ENCODE data around the gene COL5A2.
A peak's percentile ranks its signal among the peaks of the same experiment; 100 is the strongest.

Gene COL5A2

GRCh38 chr2:189181706-189182105 lies 2.1 kb upstream of the COL5A2 start:
- H3K27me3 ChIP-seq (ENCODE audit: control insufficient read depth, insufficient read depth, low read length, poor library complexity, severe bottlenecking): no peaks in the 10 kb centered on the region
- H3K36me3 ChIP-seq (ENCODE audit: control insufficient read depth, insufficient read depth, low read length): no peaks in the 10 kb centered on the region
- no peak overlapping the region for H3K4me3 ChIP-seq (ENCODE audit: insufficient read depth, low read depth, low read length)
- H3K9me3 ChIP-seq (ENCODE audit: control insufficient read depth, low read length): no peaks in the 10 kb centered on the region
- H3K4me1 ChIP-seq (ENCODE audit: control insufficient read depth, insufficient read depth, low read length): peaks cover 11% of the 10 kb centered on the region
- no peak overlapping the region for H3K27ac ChIP-seq (ENCODE audit: insufficient read depth, low read depth, low read length, poor library complexity, severe bottlenecking)

- peak overlapping the region; percentile 45 for H3K4me3 ChIP-seq (ENCODE audit: insufficient read depth, low read depth, low read length)
- H3K27ac ChIP-seq (ENCODE audit: insufficient read depth, low read depth, low read length, poor library complexity, severe bottlenecking): peak overlapping the region; percentile 62
- H3K9me3 ChIP-seq (ENCODE audit: control insufficient read depth, low read length): no peaks in the 10 kb centered on the region
- no peaks in the 10 kb centered on the region for H3K27me3 ChIP-seq (ENCODE audit: control insufficient read depth, insufficient read depth, low read length, poor library complexity, severe bottlenecking)
- 10 to 14% methylated on average over 14 of the region's 14 CpGs for WGBS, 2 experiments
- H3K36me3 ChIP-seq (ENCODE audit: control insufficient read depth, insufficient read depth, low read length): no peaks in the 10 kb centered on the region
- peaks cover 11% of the 10 kb centered on the region for H3K4me1 ChIP-seq (ENCODE audit: control insufficient read depth, insufficient read depth, low read length)
Measured at GRCh38 chr2:189178726-189179569, 613 bp downstream of the COL5A2 start.

GRCh38 chr2:189178054-189178453 lies 1.5 kb downstream of the COL5A2 start:
- H3K27ac ChIP-seq (ENCODE audit: insufficient read depth, low read depth, low read length, poor library complexity, severe bottlenecking): no peak overlapping the region
- H3K36me3 ChIP-seq (ENCODE audit: control insufficient read depth, insufficient read depth, low read length): no peaks in the 10 kb centered on the region
- no peaks in the 10 kb centered on the region for H3K9me3 ChIP-seq (ENCODE audit: control insufficient read depth, low read length)
- no peaks in the 10 kb centered on the region for H3K27me3 ChIP-seq (ENCODE audit: control insufficient read depth, insufficient read depth, low read length, poor library complexity, severe bottlenecking)
- H3K4me3 ChIP-seq (ENCODE audit: insufficient read depth, low read depth, low read length): peak overlapping the region; percentile 45
- 0 to 50% methylated on average over 1 to 2 of the region's 2 CpGs for WGBS, 2 experiments
- peaks cover 11% of the 10 kb centered on the region for H3K4me1 ChIP-seq (ENCODE audit: control insufficient read depth, insufficient read depth, low read length)

- H3K9me3 ChIP-seq (ENCODE audit: control insufficient read depth, low read length): no peaks in the 10 kb centered on the region
- no peak overlapping the region for H3K4me3 ChIP-seq (ENCODE audit: insufficient read depth, low read depth, low read length)
- no peaks in the 10 kb centered on the region for H3K36me3 ChIP-seq (ENCODE audit: control insufficient read depth, insufficient read depth, low read length)
- H3K4me1 ChIP-seq (ENCODE audit: control insufficient read depth, insufficient read depth, low read length): peaks cover 11% of the 10 kb centered on the region
- WGBS, 2 experiments: no CpG with 5 or more reads among the region's 4 CpGs
- no peaks in the 10 kb centered on the region for H3K27me3 ChIP-seq (ENCODE audit: control insufficient read depth, insufficient read depth, low read length, poor library complexity, severe bottlenecking)
- H3K27ac ChIP-seq (ENCODE audit: insufficient read depth, low read depth, low read length, poor library complexity, severe bottlenecking): no peak overlapping the region
Measured at GRCh38 chr2:189177251-189177840, 2.2 kb downstream of the COL5A2 start.

- H3K27me3 ChIP-seq (ENCODE audit: control insufficient read depth, insufficient read depth, low read length, poor library complexity, severe bottlenecking): no peaks in the 10 kb centered on the region
- no peak overlapping the region for H3K4me3 ChIP-seq (ENCODE audit: insufficient read depth, low read depth, low read length)
- peaks cover 14% of the 10 kb centered on the region for H3K4me1 ChIP-seq (ENCODE audit: control insufficient read depth, insufficient read depth, low read length)
- no peaks in the 10 kb centered on the region for H3K36me3 ChIP-seq (ENCODE audit: control insufficient read depth, insufficient read depth, low read length)
- 93 to 98% methylated on average over 3 of the region's 3 CpGs for WGBS, 2 experiments
- H3K27ac ChIP-seq (ENCODE audit: insufficient read depth, low read depth, low read length, poor library complexity, severe bottlenecking): no peak overlapping the region
- H3K9me3 ChIP-seq (ENCODE audit: control insufficient read depth, low read length): no peaks in the 10 kb centered on the region
Measured at GRCh38 chr2:189176516-189176915, 3.0 kb downstream of the COL5A2 start.

- WGBS, 2 experiments: 81% methylated on average over 1 of the region's 2 CpGs; no CpG with 5 or more reads in 1 of the 2 experiments
- H3K9me3 ChIP-seq (ENCODE audit: control insufficient read depth, low read length): no peaks in the 10 kb centered on the region
- H3K36me3 ChIP-seq (ENCODE audit: control insufficient read depth, insufficient read depth, low read length): no peaks in the 10 kb centered on the region
- no peaks in the 10 kb centered on the region for H3K27me3 ChIP-seq (ENCODE audit: control insufficient read depth, insufficient read depth, low read length, poor library complexity, severe bottlenecking)
- H3K4me3 ChIP-seq (ENCODE audit: insufficient read depth, low read depth, low read length): no peak overlapping the region
- peaks cover 14% of the 10 kb centered on the region for H3K4me1 ChIP-seq (ENCODE audit: control insufficient read depth, insufficient read depth, low read length)
- H3K27ac ChIP-seq (ENCODE audit: insufficient read depth, low read depth, low read length, poor library complexity, severe bottlenecking): no peak overlapping the region
Measured at GRCh38 chr2:189175869-189176433, 3.6 kb downstream of the COL5A2 start.

- H3K36me3 ChIP-seq (ENCODE audit: control insufficient read depth, insufficient read depth, low read length): no peaks in the 10 kb centered on the region
- H3K9me3 ChIP-seq (ENCODE audit: control insufficient read depth, low read length): no peaks in the 10 kb centered on the region
- 91% methylated on average over 1 of the region's 1 CpG; no CpG with 5 or more reads in 1 of the 2 experiments for WGBS, 2 experiments
- no peaks in the 10 kb centered on the region for H3K27me3 ChIP-seq (ENCODE audit: control insufficient read depth, insufficient read depth, low read length, poor library complexity, severe bottlenecking)
- peaks cover 3% of the 10 kb centered on the region for H3K4me1 ChIP-seq (ENCODE audit: control insufficient read depth, insufficient read depth, low read length)
- no peak overlapping the region for H3K27ac ChIP-seq (ENCODE audit: insufficient read depth, low read depth, low read length, poor library complexity, severe bottlenecking)
- H3K4me3 ChIP-seq (ENCODE audit: insufficient read depth, low read depth, low read length): no peak overlapping the region
Measured at GRCh38 chr2:189171956-189172609, 7.5 kb downstream of the COL5A2 start.

GRCh38 chr2:189168856-189169499 lies 10.6 kb downstream of the COL5A2 start:
- no peak overlapping the region for H3K27ac ChIP-seq (ENCODE audit: insufficient read depth, low read depth, low read length, poor library complexity, severe bottlenecking)
- 83 to 98% methylated on average over 2 of the region's 2 CpGs for WGBS, 2 experiments
- peaks cover 3% of the 10 kb centered on the region for H3K4me1 ChIP-seq (ENCODE audit: control insufficient read depth, insufficient read depth, low read length)

GRCh38 chr2:189165656-189166380 lies 13.7 kb downstream of the COL5A2 start:
- 92 to 96% methylated on average over 1 of the region's 3 CpGs for WGBS, 2 experiments
- no peaks in the 10 kb centered on the region for H3K9me3 ChIP-seq (ENCODE audit: control insufficient read depth, low read length)
- no peaks in the 10 kb centered on the region for H3K4me1 ChIP-seq (ENCODE audit: control insufficient read depth, insufficient read depth, low read length)
- H3K27ac ChIP-seq (ENCODE audit: insufficient read depth, low read depth, low read length, poor library complexity, severe bottlenecking): no peak overlapping the region
- no peaks in the 10 kb centered on the region for H3K27me3 ChIP-seq (ENCODE audit: control insufficient read depth, insufficient read depth, low read length, poor library complexity, severe bottlenecking)
- no peaks in the 10 kb centered on the region for H3K36me3 ChIP-seq (ENCODE audit: control insufficient read depth, insufficient read depth, low read length)
- H3K4me3 ChIP-seq (ENCODE audit: insufficient read depth, low read depth, low read length): no peak overlapping the region

More at GRCh38 chr2:189168856-189169499, 10.6 kb downstream of the COL5A2 start:
- H3K27me3 ChIP-seq (ENCODE audit: control insufficient read depth, insufficient read depth, low read length, poor library complexity, severe bottlenecking): no peaks in the 10 kb centered on the region
- no peaks in the 10 kb centered on the region for H3K9me3 ChIP-seq (ENCODE audit: control insufficient read depth, low read length)
- no peak overlapping the region for H3K4me3 ChIP-seq (ENCODE audit: insufficient read depth, low read depth, low read length)
- no peaks in the 10 kb centered on the region for H3K36me3 ChIP-seq (ENCODE audit: control insufficient read depth, insufficient read depth, low read length)
